Type B pancreatic cell (in vitro differentiated cells): ENCODE results near the gene HOXA13. TPM values are rescaled to one million over a fixed set of nuclear protein-coding genes. Genes with fewer than 3 reads are reported as not detected.

Experiments
- DNase-seq: peaks from one replicate; pipeline ENCODE4 v3.0.0; 2021; ENCODE audit warnings: mixed read lengths; ENCODE audit not compliant: unreplicated experiment; ENCODE audit errors: extremely low spot score
- H3K27ac Mint-ChIP-seq: 2 replicates; pipeline ENCODE4 v1.8.0; 2021; ENCODE audit warnings: mild to moderate bottlenecking, mixed read lengths
- H3K27me3 Mint-ChIP-seq: 2 replicates; pipeline ENCODE4 v1.8.0; 2021; ENCODE audit warnings: mixed read lengths
- H3K36me3 Mint-ChIP-seq: 2 replicates; pipeline ENCODE4 v1.8.0; 2021; ENCODE audit warnings: mixed read lengths
- H3K4me1 Mint-ChIP-seq: one replicate; pipeline ENCODE4 v1.8.0; 2021; ENCODE audit warnings: mixed read lengths; ENCODE audit not compliant: unreplicated experiment
- H3K4me3 Mint-ChIP-seq: 2 replicates; pipeline ENCODE4 v1.8.0; 2021; ENCODE audit warnings: mild to moderate bottlenecking, mixed read lengths
- H3K9me3 Mint-ChIP-seq: 2 replicates; pipeline ENCODE4 v1.8.0; 2021; ENCODE audit warnings: mixed read lengths
- CTCF ChIP-seq: fragments of 200-600 bp; sonication (generic); conservative IDR thresholded peaks from 2 replicates; pipeline ENCODE4 v1.5.0; 2021; ENCODE audit warnings: antibody characterized with exemption, mild to moderate bottlenecking
- total RNA-seq: library from RNA; stranded (reverse); gene quantifications from 2 replicates; pipeline ENCODE4 v1.2.1, GENCODE V29; 2021; ENCODE audit warnings: low replicate concordance

Gene HOXA13
- total RNA-seq, 1 donor from 2014 or later: 0.75 TPM

DNA sequence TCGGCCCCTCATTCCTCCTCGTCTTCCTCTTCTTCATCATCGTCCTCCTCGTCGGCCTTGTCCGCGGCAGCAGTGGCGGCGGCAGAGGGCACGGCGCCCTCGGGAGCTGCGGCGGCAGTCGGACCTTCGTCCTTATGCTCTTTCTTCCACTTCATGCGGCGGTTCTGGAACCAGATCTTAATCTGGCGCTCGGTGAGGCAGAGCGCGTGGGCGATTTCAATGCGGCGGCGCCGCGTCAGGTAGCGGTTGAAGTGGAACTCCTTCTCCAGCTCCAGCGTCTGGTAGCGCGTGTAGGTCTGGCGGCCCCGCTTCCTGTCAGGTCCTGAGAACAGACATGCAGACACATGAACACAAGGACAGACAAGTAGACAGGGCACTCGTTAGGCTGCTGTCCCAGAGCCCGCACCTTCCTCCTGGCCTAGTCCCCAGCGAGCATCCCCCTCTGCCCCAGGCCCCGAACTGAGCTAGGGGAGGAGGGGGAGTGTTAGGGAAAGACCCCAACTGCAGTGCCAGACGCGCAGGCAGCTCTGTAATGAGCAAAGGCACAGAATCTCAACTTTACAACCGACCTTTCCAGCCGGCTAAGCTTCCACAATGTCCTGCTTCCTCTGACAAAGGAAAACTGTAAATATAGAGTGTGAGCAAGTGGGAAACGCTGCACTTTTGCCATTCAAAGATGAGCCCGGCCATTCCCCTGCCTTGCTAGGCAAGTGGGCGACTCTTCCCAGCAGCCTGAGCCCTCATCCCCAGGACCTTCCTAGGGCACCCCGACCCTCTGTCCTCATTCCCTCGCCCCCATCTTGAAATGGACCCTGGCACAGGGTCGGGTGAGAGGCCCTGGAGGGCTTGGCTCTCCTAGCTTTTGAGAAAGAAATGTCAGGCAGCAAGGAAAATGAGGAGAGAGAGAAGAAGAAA lies 44.7 kb downstream of the HOXA13 start:
- peak; percentile 70 for DNase-seq
- peaks cover 5% of the 10 kb centered on the region for H3K9me3 Mint-ChIP-seq
- peak overlapping the region; percentile 72 for H3K27ac Mint-ChIP-seq
- peaks cover 13% of the 10 kb centered on the region for H3K36me3 Mint-ChIP-seq
- no peak for TF ChIP-seq CTCF
- H3K4me3 Mint-ChIP-seq: peak overlapping the region; percentile 94
- H3K4me1 Mint-ChIP-seq: peaks cover 28% of the 10 kb centered on the region
- peaks cover 96% of the 10 kb centered on the region for H3K27me3 Mint-ChIP-seq

DNA sequence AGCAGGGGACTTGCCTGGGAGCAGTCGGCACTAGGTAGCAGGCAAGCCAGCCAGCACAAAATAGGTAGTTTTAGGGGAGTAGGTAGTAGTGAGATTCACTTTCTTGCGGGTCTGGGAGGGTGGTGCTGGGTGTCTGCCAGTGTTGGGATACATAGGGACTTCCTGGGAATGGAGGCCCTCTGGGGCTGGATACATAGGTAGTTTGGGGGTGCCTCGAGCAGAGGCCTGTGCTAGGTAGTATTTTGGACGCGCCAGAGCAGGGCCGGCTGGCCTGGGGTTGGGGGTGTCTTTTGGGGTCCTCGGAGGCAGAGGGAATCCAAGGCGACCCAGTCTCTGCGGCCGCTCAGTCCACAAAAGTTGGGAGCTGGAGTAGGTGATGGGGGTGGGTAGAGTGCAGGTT lies 45.5 kb downstream of the HOXA13 start:
- Mint-ChIP-seq H3K4me1 (peaks cover 28% of the 10 kb centered on the region), H3K4me3 (peak overlapping the region; percentile 94), H3K9me3 (peaks cover 5% of the 10 kb centered on the region), H3K27ac (no peak overlapping the region), H3K27me3 (peaks cover 92% of the 10 kb centered on the region), H3K36me3 (peaks cover 13% of the 10 kb centered on the region)
- DNase-seq: peak; percentile 39
- TF ChIP-seq CTCF: no peak

DNA sequence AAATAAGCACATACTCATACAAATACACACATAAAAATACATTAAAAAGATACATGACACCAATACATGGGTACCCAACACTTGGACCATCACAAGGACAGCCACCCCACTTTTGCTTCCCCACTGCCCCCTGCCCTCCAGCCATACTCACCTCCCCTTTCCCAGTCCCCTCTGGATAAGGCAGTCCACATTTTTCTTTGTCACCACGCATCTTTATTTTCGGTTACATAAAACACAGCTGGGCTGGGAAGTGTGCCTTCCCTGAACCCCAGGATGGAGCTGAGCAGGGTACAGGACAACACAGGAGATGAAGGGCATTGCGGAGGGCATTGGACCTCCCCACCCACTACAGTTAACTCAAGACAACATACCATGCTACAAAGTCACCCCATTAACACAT lies 46.4 kb downstream of the HOXA13 start:
- Mint-ChIP-seq H3K27ac (no peak overlapping the region), H3K36me3 (peaks cover 13% of the 10 kb centered on the region)
- no peak for TF ChIP-seq CTCF

DNA sequence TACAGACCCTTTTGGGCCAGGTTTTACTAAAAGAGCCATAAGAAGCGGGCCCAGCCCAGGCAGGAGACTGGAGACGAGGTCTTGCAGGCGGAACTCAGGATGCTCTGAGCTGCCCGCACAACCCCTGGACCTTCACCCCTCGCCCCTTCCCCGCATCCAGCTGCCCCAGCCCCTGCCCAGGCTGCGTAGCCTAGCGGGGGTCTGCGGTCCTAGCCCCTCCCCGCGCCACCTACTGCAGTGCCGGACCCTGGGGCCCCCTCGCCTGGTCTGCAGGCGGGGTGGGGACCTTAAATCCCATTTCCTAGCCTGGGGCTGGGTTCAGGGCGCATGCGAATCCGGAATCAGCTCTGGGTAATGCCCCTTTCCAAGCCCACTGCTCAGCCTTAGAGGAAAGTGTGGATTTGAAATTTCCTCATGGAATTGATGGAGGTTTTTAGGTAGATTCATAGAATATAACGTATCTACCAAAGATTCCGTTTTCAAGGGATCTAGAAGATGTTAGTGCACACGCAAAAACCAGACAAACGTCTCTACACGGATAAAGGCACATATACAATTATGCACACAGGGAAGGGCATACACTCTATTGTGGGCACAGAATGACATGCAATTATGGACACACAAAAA lies 47.0 kb downstream of the HOXA13 start:
- no peak overlapping the region for H3K27ac Mint-ChIP-seq
- no peaks in the 10 kb centered on the region for H3K9me3 Mint-ChIP-seq
- TF ChIP-seq CTCF: no peak
- peaks cover 30% of the 10 kb centered on the region for H3K4me1 Mint-ChIP-seq
- peak overlapping the region; percentile 91 for H3K4me3 Mint-ChIP-seq
- H3K27me3 Mint-ChIP-seq: peaks cover 89% of the 10 kb centered on the region
- no peak for DNase-seq
- H3K36me3 Mint-ChIP-seq: peaks cover 10% of the 10 kb centered on the region

More for the DNA sequence above, 46.4 kb downstream of the HOXA13 start:
- Mint-ChIP-seq H3K4me3 (peak overlapping the region; percentile 47), H3K4me1 (peaks cover 29% of the 10 kb centered on the region), H3K9me3 (peaks cover 5% of the 10 kb centered on the region), H3K27me3 (peaks cover 89% of the 10 kb centered on the region)
- peak; percentile 57 for DNase-seq

GRCh38 chr7:27151931-27152815 lies 47.7 kb downstream of the HOXA13 start, which contains the start of gene HOXA3:
Gene HOXA3, minus strand, starts transcription at chr7:27152583. Its CDS starts 41,943 bp downstream, at chr7:27110640.
- Mint-ChIP-seq H3K4me3 (peak within 1 kb of the TSS; percentile 91), H3K36me3 (peaks cover 10% of the 10 kb centered on the region), H3K9me3 (no peaks in the 10 kb centered on the region), H3K27me3 (peaks cover 86% of the 10 kb centered on the region), H3K4me1 (peaks cover 27% of the 10 kb centered on the region), H3K27ac (peak within 1 kb of the TSS; percentile 65)
- TF ChIP-seq CTCF: no peak
- DNase-seq: peak; percentile 68
